ENCODE measurements around the gene AP5Z1. TPM values are rescaled to one million over a fixed set of nuclear protein-coding genes. Genes with fewer than 3 reads are reported as not detected.

Gene AP5Z1
- total RNA-seq, 1 experiment from 2014 or later: 38.3 TPM

- H3K4ac ChIP-seq (ENCODE audit: low read depth, low read length): no peak overlapping the region
- H2BK5ac ChIP-seq (ENCODE audit: insufficient read length, low read length): no peak overlapping the region
- no peak overlapping the region for H3T11ph ChIP-seq (ENCODE audit: low read length)
- no peaks in the 10 kb centered on the region for H3K9me3 Mint-ChIP-seq
- no peaks in the 10 kb centered on the region for H3K79me1 ChIP-seq (ENCODE audit: insufficient read depth, low read depth, low read length, poor library complexity, severe bottlenecking)
- no peak overlapping the region for H4K5ac ChIP-seq (ENCODE audit: insufficient read length, low read depth, low read length)
- H3K36me3 Mint-ChIP-seq (ENCODE audit: insufficient read depth in 1 of 3, low read depth in 3 of 3): peaks cover 0 to 3% (median 0%) of the 10 kb centered on the region in 3 experiments; a peak in 2 of 7 replicates
- H2BK120ac ChIP-seq (ENCODE audit: low read depth, low read length, poor library complexity, severe bottlenecking): no peak overlapping the region
- no peak overlapping the region for H3K14ac ChIP-seq (ENCODE audit: insufficient read depth, low read length)
- H3K4me2 ChIP-seq (ENCODE audit: insufficient read depth, insufficient read length, low read length): no peak overlapping the region
- H2BK20ac ChIP-seq (ENCODE audit: low read depth, low read length, poor library complexity, severe bottlenecking): no peak overlapping the region
- no peak overlapping the region for H2AK5ac ChIP-seq (ENCODE audit: insufficient read length, low read length)
- no peak overlapping the region for H3K4me3 Mint-ChIP-seq
- no peak overlapping the region for H3K56ac ChIP-seq (ENCODE audit: insufficient read length, low read depth, low read length)
- no peaks in the 10 kb centered on the region for H3K79me2 ChIP-seq (ENCODE audit: insufficient read depth, low read length)
- H3K9me3 ChIP-seq (ENCODE audit: control insufficient read depth, low read depth, low read length): no peaks in the 10 kb centered on the region
- no peak overlapping the region for H4K91ac ChIP-seq (ENCODE audit: insufficient read length, low read depth, low read length)
- no peak overlapping the region for H3K23ac ChIP-seq (ENCODE audit: insufficient read length, low read depth, low read length)
- no peaks in the 10 kb centered on the region for H3K27me3 Mint-ChIP-seq (ENCODE audit: low read depth)
- H3K23me2 ChIP-seq (ENCODE audit: insufficient read length, low read depth, low read length, poor library complexity, severe bottlenecking): no peaks in the 10 kb centered on the region
- H3K4me1 Mint-ChIP-seq: no peaks in the 10 kb centered on the region
- H3K27ac Mint-ChIP-seq: 0 out of 7 replicates have a peak overlapping the region, but pooled peaks of 1 of the 3 experiments have one; percentile 40
- H2BK12ac ChIP-seq (ENCODE audit: insufficient read length, low read depth, low read length): no peak overlapping the region
- TF ChIP-seq, protein P1, sequence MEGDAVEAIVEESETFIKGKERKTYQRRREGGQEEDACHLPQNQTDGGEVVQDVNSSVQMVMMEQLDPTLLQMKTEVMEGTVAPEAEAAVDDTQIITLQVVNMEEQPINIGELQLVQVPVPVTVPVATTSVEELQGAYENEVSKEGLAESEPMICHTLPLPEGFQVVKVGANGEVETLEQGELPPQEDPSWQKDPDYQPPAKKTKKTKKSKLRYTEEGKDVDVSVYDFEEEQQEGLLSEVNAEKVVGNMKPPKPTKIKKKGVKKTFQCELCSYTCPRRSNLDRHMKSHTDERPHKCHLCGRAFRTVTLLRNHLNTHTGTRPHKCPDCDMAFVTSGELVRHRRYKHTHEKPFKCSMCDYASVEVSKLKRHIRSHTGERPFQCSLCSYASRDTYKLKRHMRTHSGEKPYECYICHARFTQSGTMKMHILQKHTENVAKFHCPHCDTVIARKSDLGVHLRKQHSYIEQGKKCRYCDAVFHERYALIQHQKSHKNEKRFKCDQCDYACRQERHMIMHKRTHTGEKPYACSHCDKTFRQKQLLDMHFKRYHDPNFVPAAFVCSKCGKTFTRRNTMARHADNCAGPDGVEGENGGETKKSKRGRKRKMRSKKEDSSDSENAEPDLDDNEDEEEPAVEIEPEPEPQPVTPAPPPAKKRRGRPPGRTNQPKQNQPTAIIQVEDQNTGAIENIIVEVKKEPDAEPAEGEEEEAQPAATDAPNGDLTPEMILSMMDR (conservative IDR thresholded peaks at IDR 0.05): no peak
- H3K18ac ChIP-seq (ENCODE audit: insufficient read length, low read depth, low read length): no peak overlapping the region
- DNase-seq: no peak
- no peaks in the 10 kb centered on the region for H3K4me1 ChIP-seq (ENCODE audit: insufficient read depth, low read length)
- no peak overlapping the region for H3K9ac ChIP-seq (ENCODE audit: extremely low read depth, insufficient read length, low read length)
- no peak overlapping the region for H2BK15ac ChIP-seq (ENCODE audit: low read depth, low read length)
- no peaks in the 10 kb centered on the region for H3K27me3 ChIP-seq (ENCODE audit: insufficient read depth, low read length)
- no peaks in the 10 kb centered on the region for H4K20me1 ChIP-seq (ENCODE audit: control insufficient read depth, insufficient read depth, insufficient read length)
- no CpG with 5 or more reads among the region's 20 CpGs for WGBS (ENCODE audit: extremely low coverage, insufficient read length, low lambda C conversion rate)
- no peak overlapping the region for H3K27ac ChIP-seq (ENCODE audit: insufficient read length, low read depth, low read length)
- no peak overlapping the region for H2AFZ ChIP-seq (ENCODE audit: low read length)
- H4K8ac ChIP-seq (replicated peaks; ENCODE audit: insufficient read length, low read depth, low read length): no peak overlapping the region
Observed at GRCh38 chr7:4824120-4824775, 48.8 kb downstream of the AP5Z1 start.

Data from H9 (cell line).